ENCODE data around the gene MUC12.
"Not testable (repeated sequence)": the region's sequence is repeated elsewhere in the genome, so short reads cannot be mapped to it uniquely, and the experiment has no call there.

MUC12 gene

GRCh38 chr7:101064176-101064550 is 94.8 kb downstream of the MUC12 start:
- DNase-seq (ENCODE audit: low spot score), result not testable (repeated sequence)

DNA sequence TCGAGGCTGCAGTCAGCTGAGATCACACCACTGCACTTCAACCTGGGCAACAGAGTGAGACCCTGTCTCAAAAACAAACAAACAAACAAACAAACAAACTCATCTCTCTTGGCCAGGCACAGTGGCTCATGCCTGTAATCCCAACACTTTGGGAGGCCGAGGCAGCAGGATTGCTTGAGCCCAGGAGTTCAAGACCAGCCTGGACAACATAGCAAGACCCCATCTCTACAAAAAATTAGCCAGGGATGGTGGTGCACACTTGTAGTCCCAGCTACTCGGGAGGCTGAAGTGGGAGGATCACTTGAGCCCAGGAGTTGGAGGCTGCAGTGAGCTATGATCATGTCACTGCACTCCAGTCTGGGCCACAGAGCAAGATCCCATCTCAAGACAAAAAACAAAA is 95.8 kb downstream of the MUC12 start:
- DNase-seq (ENCODE audit: low spot score), result not testable (repeated sequence)

GRCh38 chr7:101066141-101066832 is 96.9 kb downstream of the MUC12 start:
- DNase-seq (ENCODE audit: low spot score), result no peak

GRCh38 chr7:101066833-101067177 is 97.4 kb downstream of the MUC12 start:
- no peak for DNase-seq (ENCODE audit: low spot score)

DNA sequence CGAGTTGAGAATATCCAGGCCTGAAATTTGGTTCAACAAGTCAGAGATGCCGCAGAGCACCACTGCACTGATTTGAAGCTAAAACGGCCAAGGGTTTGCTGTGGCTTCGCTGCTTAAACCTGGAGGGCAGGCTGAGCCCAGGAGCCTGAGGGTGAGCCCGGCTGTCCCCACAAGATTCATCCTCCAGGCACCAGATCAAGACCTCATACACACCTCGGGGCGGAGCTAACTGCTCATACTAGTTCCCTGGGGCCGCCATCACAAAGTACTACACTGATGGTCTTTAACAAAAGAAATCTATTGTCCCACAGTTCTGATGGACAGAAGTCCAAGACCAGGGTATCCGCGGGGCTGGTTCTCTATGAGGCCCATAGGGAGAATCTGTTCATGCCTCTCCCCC is 99.0 kb downstream of the MUC12 start:
- DNase-seq (ENCODE audit: low spot score), result no peak
